ENCODE data around the gene PCYT1A.

GRCh38 chr3:196219970-196220311, 67.6 kb downstream of the PCYT1A start:
- TF ChIP-seq SUZ12 (IDR thresholded peaks at IDR 0.05; ENCODE audit: low read depth, low read length) (no peak), ZNF530 (CRISPR knock-in tag; IDR thresholded peaks at IDR 0.05; ENCODE audit: low read depth) (no peak), POLR2A (IDR thresholded peaks at IDR 0.05; ENCODE audit: insufficient read depth in 1 of 2, low read depth in 2 of 2, low read length in 2 of 2) (no peak), JUND (CRISPR knock-in tag; IDR thresholded peaks at IDR 0.05) (no peak), AGO1 (IDR thresholded peaks at IDR 0.05; ENCODE audit: low read depth, low read length, poor library complexity, severe bottlenecking) (no peak), CC2D1A (CRISPR knock-in tag; IDR thresholded peaks at IDR 0.05) (no peak), ZBTB1 (CRISPR knock-in tag; IDR thresholded peaks at IDR 0.05; ENCODE audit: borderline replicate concordance) (no peak), ZNF318 (CRISPR knock-in tag; IDR thresholded peaks at IDR 0.05) (no peak)
- TF ChIP-seq, protein P1, sequence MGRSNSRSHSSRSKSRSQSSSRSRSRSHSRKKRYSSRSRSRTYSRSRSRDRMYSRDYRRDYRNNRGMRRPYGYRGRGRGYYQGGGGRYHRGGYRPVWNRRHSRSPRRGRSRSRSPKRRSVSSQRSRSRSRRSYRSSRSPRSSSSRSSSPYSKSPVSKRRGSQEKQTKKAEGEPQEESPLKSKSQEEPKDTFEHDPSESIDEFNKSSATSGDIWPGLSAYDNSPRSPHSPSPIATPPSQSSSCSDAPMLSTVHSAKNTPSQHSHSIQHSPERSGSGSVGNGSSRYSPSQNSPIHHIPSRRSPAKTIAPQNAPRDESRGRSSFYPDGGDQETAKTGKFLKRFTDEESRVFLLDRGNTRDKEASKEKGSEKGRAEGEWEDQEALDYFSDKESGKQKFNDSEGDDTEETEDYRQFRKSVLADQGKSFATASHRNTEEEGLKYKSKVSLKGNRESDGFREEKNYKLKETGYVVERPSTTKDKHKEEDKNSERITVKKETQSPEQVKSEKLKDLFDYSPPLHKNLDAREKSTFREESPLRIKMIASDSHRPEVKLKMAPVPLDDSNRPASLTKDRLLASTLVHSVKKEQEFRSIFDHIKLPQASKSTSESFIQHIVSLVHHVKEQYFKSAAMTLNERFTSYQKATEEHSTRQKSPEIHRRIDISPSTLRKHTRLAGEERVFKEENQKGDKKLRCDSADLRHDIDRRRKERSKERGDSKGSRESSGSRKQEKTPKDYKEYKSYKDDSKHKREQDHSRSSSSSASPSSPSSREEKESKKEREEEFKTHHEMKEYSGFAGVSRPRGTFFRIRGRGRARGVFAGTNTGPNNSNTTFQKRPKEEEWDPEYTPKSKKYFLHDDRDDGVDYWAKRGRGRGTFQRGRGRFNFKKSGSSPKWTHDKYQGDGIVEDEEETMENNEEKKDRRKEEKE (IDR thresholded peaks at IDR 0.05), result no peak
